Measurements from ENCODE around the gene APOL1. TPM values are rescaled to one million over a fixed set of nuclear protein-coding genes. Genes with fewer than 3 reads are reported as not detected.

Gene APOL1
- total RNA-seq, 1 experiment from 2014 or later, result 0.30 TPM

- no peak overlapping the region for H2AFZ ChIP-seq (ENCODE audit: low read depth, low read length, poor library complexity, severe bottlenecking)
- intact Hi-C loops (cut with micrococcal nuclease), result loop anchor here (10.0 kb wide), 1 partner anchor 81 kb away; no protein-coding TSS in a partner anchor
- ATAC-seq (no peak), DNase-seq (ENCODE audit: low read depth, low spot score) (no peak)
- RAD21 ChIA-PET (ENCODE audit: low non-redundant PET in 1 of 2, low total read pairs in 2 of 2, uncharacterized antibody in 2 of 2, unreplicated experiment in 2 of 2), result no interaction called here
- TF ChIP-seq RAD21 (IDR thresholded peaks at IDR 0.05; ENCODE audit: low read depth) (no peak), SIN3A (IDR thresholded peaks at IDR 0.05; ENCODE audit: low read depth) (no peak), EGR1 (IDR thresholded peaks at IDR 0.05; ENCODE audit: low read depth) (no peak), JUND (IDR thresholded peaks at IDR 0.05) (no peak)
- CTCF ChIA-PET, result no interaction called here
- H3K79me2 ChIP-seq (ENCODE audit: insufficient read depth, low read length), result no peaks in the 10 kb centered on the region
- H4K20me1 ChIP-seq (ENCODE audit: insufficient read depth), result no peaks in the 10 kb centered on the region
- POLR2A ChIA-PET, result no interaction called here
- H3K4me2 ChIP-seq (ENCODE audit: low read length), result no peak overlapping the region
- H3K4me1 ChIP-seq (ENCODE audit: control insufficient read depth in 1 of 2, insufficient read depth in 2 of 2, low read length in 2 of 2), result no peaks in the 10 kb centered on the region
- no peak overlapping the region for H3K4me3 ChIP-seq (replicated peaks in 1 of 2; ENCODE audit: low read depth in 1 of 2, low read length in 2 of 2)
- no peaks in the 10 kb centered on the region for H3K9me2 ChIP-seq (ENCODE audit: insufficient read depth)
- H3K9ac ChIP-seq (ENCODE audit: low read length), result no peak overlapping the region
- H3K9me3 ChIP-seq (ENCODE audit: control insufficient read depth in 1 of 2, insufficient read depth in 1 of 2, low read depth in 1 of 2, low read length in 2 of 2), result no peaks in the 10 kb centered on the region
- H3K27me3 ChIP-seq (ENCODE audit: insufficient read depth, low read length), result no peaks in the 10 kb centered on the region
- no TSS peak for BruUV-seq (replicated peaks)
- 0 out of 4 replicates have a peak, but pooled peaks cover 0 to 6% of the 10 kb centered on the region in 2 experiments for H3K36me3 ChIP-seq (ENCODE audit: control insufficient read depth in 1 of 2, insufficient read depth in 2 of 2, low read length in 2 of 2)
- H3K27ac ChIP-seq (ENCODE audit: low read depth, low read length), result no peak overlapping the region
Measured at GRCh38 chr22:36226189-36226588, 26.7 kb upstream of the APOL1 start.

- no peaks in the 10 kb centered on the region for H3K9me2 ChIP-seq (ENCODE audit: insufficient read depth)
- no peak overlapping the region for H2AFZ ChIP-seq (ENCODE audit: low read depth, low read length, poor library complexity, severe bottlenecking)
- ChIA-PET POLR2A (no interaction called here), RAD21 (ENCODE audit: low non-redundant PET in 1 of 2, low total read pairs in 2 of 2, uncharacterized antibody in 2 of 2, unreplicated experiment in 2 of 2) (interaction anchor here in 1 of 2 experiments (0.7 kb wide), 1 partner anchor 196 kb away, joined by 4 read pairs; no protein-coding TSS in a partner anchor), CTCF (no interaction called here)
- no peak for DNase-seq (ENCODE audit: low read depth, low spot score)
- no TSS peak for BruUV-seq (replicated peaks)
- H3K9me3 ChIP-seq (ENCODE audit: control insufficient read depth in 1 of 2, insufficient read depth in 1 of 2, low read depth in 1 of 2, low read length in 2 of 2), result no peaks in the 10 kb centered on the region
- no peak overlapping the region for H3K27ac ChIP-seq (ENCODE audit: low read depth, low read length)
- ATAC-seq, result no peak
- no peak overlapping the region for H3K9ac ChIP-seq (ENCODE audit: low read length)
- no peaks in the 10 kb centered on the region for H3K79me2 ChIP-seq (ENCODE audit: insufficient read depth, low read length)
- H3K27me3 ChIP-seq (ENCODE audit: insufficient read depth, low read length), result no peaks in the 10 kb centered on the region
- TF ChIP-seq TCF7L2 (IDR thresholded peaks at IDR 0.05; ENCODE audit: borderline replicate concordance, extremely low read depth, insufficient read depth, insufficient read length) (no peak), SP1 (IDR thresholded peaks at IDR 0.05; ENCODE audit: low read depth) (no peak), POLR2A (IDR thresholded peaks at IDR 0.05; ENCODE audit: borderline replicate concordance, extremely low read depth, insufficient read depth, insufficient read length) (no peak), MAX (IDR thresholded peaks at IDR 0.05) (no peak), REST (IDR thresholded peaks at IDR 0.05; ENCODE audit: low read depth) (no peak), CBX3 (IDR thresholded peaks at IDR 0.05; ENCODE audit: low read depth) (no peak), SRF (IDR thresholded peaks at IDR 0.05; ENCODE audit: low read depth) (no peak)
- H3K4me1 ChIP-seq (ENCODE audit: control insufficient read depth in 1 of 2, insufficient read depth in 2 of 2, low read length in 2 of 2), result no peaks in the 10 kb centered on the region
- H4K20me1 ChIP-seq (ENCODE audit: insufficient read depth), result no peaks in the 10 kb centered on the region
- no peak overlapping the region for H3K4me2 ChIP-seq (ENCODE audit: low read length)
- intact Hi-C loops (cut with micrococcal nuclease), result loop anchor here (10.0 kb wide), 1 partner anchor 83 kb away; no protein-coding TSS in a partner anchor
- H3K36me3 ChIP-seq (ENCODE audit: control insufficient read depth in 1 of 2, insufficient read depth in 2 of 2, low read length in 2 of 2), result 0 out of 4 replicates have a peak, but pooled peaks cover 0 to 6% of the 10 kb centered on the region in 2 experiments
- no peak overlapping the region for H3K4me3 ChIP-seq (replicated peaks in 1 of 2; ENCODE audit: low read depth in 1 of 2, low read length in 2 of 2)
Measured at GRCh38 chr22:36227396-36227795, 25.5 kb upstream of the APOL1 start.

All from HCT116 (cell line).